ENCODE measurements around the gene CEP112. TPM values are rescaled to one million over a fixed set of nuclear protein-coding genes. Genes with fewer than 3 reads are reported as not detected.

The CEP112 gene
- total and polyA plus RNA-seq, 3 donors from 2014 or later, result 50.2 to 107 (median 78.8) TPM

GRCh38 chr17:66150708-66151107, 41.2 kb downstream of the CEP112 start:
- intact Hi-C loops (cut with DNase I; ENCODE audit: low total_unique reads), result no loop called here
- no peaks in the 10 kb centered on the region for H3K4me1 ChIP-seq
- no peak overlapping the region for H3K4me3 ChIP-seq
- H3K27ac ChIP-seq, result no peak overlapping the region
- no peaks in the 10 kb centered on the region for H3K27me3 ChIP-seq
- H3K9me3 ChIP-seq, result no peaks in the 10 kb centered on the region
- no peak for DNase-seq
- TF ChIP-seq POLR2A (IDR thresholded peaks at IDR 0.05) (no peak), CTCF (IDR thresholded peaks at IDR 0.05) (no peak)
- H3K36me3 ChIP-seq (ENCODE audit: low read depth, missing control alignments), result no peaks in the 10 kb centered on the region

DNA sequence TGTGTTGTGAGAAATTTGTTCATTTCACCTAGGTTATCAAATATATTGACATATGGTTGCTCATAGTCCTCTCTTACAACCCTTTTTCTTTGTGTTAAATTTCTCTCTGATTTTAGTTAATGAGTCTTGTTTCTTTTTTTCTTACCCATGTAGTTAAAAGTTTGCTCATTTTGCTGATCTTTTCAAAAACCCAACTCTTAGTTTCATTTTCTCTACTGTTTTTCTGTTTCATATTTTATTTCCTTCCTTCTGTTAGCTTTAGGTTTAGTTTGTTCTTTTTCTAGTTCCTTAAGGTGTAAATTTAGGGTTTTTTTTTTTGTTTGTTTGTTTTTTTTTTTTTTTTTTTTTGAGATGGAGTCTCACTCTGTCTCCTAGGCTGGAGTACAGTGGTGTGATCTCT, 42.4 kb downstream of the CEP112 start:
- Histone ChIP-seq H3K9me3 (no peaks in the 10 kb centered on the region), H3K36me3 (ENCODE audit: low read depth, missing control alignments) (no peaks in the 10 kb centered on the region), H3K27ac (no peak overlapping the region), H3K27me3 (no peaks in the 10 kb centered on the region), H3K4me3 (no peak overlapping the region), H3K4me1 (no peaks in the 10 kb centered on the region)
- TF ChIP-seq POLR2A (IDR thresholded peaks at IDR 0.05), result no peak
- no peak for TF ChIP-seq CTCF (IDR thresholded peaks at IDR 0.05)
- intact Hi-C loops (cut with DNase I; ENCODE audit: low total_unique reads), result no loop called here
- DNase-seq, result no peak

DNA sequence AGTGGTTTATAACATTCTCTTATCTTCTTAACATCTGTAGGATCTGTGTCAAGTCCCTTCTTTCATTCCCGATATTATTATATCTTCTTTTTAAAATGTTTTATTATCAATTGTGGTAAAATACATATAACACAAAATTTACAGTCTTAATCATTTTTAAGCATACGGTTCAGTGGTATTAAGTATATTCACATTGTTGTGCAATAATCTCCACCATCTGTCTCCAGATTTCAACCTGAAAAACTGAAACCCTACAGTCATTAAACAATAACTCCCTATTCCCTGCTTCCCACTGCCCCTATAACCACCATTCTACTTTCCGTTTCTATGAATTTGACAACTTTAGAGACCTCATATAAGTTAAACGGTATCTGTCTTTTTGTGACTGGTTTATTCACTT, 45.5 kb downstream of the CEP112 start:
- H3K9me3 ChIP-seq, result no peaks in the 10 kb centered on the region
- no peak overlapping the region for H3K4me3 ChIP-seq
- intact Hi-C loops (cut with DNase I; ENCODE audit: low total_unique reads), result no loop called here
- no peaks in the 10 kb centered on the region for H3K4me1 ChIP-seq
- TF ChIP-seq CTCF (IDR thresholded peaks at IDR 0.05) (no peak), POLR2A (IDR thresholded peaks at IDR 0.05) (no peak)
- no peak for DNase-seq
- no peaks in the 10 kb centered on the region for H3K36me3 ChIP-seq (ENCODE audit: low read depth, missing control alignments)
- no peak overlapping the region for H3K27ac ChIP-seq
- no peaks in the 10 kb centered on the region for H3K27me3 ChIP-seq
- WGBS, 2 donors, result 91 to 94% methylated on average over 4 of the region's 4 CpGs

DNA sequence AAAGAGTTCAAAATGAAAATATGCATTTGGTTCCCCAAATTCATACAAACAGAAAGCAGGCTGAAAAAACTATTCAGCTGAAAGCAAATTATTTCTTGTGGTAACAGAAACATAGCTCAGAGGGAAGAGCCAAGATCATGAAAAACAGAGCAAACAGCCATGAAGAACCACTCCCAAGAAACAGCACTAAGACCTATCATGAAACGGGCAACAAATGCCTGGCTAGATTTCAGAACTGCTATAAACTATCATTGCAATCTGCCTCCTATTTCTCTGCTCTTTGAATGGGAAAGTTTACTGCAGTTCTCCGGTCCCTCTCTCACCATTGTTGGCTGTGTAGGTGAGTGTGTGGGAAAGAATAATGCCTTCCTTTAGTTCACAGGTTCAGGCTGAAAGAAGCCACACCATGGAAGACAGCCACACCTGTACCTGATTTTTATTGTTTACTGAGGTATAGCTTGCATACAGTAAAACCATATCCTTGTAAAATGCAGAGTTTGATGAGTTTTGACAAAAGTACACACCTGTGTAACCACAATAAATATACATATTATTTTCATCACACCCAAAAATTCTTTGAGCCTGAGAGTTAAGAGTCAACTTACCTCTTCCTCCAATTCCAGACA, 48.2 kb downstream of the CEP112 start:
- no peak for DNase-seq
- intact Hi-C loops (cut with DNase I; ENCODE audit: low total_unique reads), result no loop called here
- Histone ChIP-seq H3K4me1 (no peaks in the 10 kb centered on the region), H3K27ac (no peak overlapping the region), H3K4me3 (no peak overlapping the region), H3K36me3 (ENCODE audit: low read depth, missing control alignments) (no peaks in the 10 kb centered on the region), H3K27me3 (no peaks in the 10 kb centered on the region), H3K9me3 (no peaks in the 10 kb centered on the region)
- whole genome bisulfite sequencing, 2 donors, result 70 to 78% methylated on average over 2 of the region's 2 CpGs
- TF ChIP-seq POLR2A (IDR thresholded peaks at IDR 0.05), result no peak
- no peak for TF ChIP-seq CTCF (IDR thresholded peaks at IDR 0.05)

GRCh38 chr17:66142428-66142827, 49.5 kb downstream of the CEP112 start:
- Histone ChIP-seq H3K27ac (no peak overlapping the region), H3K27me3 (no peaks in the 10 kb centered on the region), H3K4me1 (no peaks in the 10 kb centered on the region), H3K36me3 (ENCODE audit: low read depth, missing control alignments) (no peaks in the 10 kb centered on the region), H3K9me3 (no peaks in the 10 kb centered on the region), H3K4me3 (no peak overlapping the region)
- intact Hi-C loops (cut with DNase I; ENCODE audit: low total_unique reads), result no loop called here
- 85 to 94% methylated on average over 7 of the region's 7 CpGs for WGBS, 2 donors
- DNase-seq, result no peak
- TF ChIP-seq POLR2A (IDR thresholded peaks at IDR 0.05) (no peak), CTCF (IDR thresholded peaks at IDR 0.05) (no peak)

Data from testis (tissue), 3 donors.